ENCODE data around the gene PLXNA2. TPM values are rescaled to one million over a fixed set of nuclear protein-coding genes. Genes with fewer than 3 reads are reported as not detected.

The PLXNA2 gene
- polyA plus RNA-seq, 1 of the 3 experiments (the other 2 are of a cell fraction) = 8.5 TPM

GRCh38 chr1:208291923-208292711 is 47.9 kb upstream of the PLXNA2 start (continued):
- no peak for TF ChIP-seq ZBTB33 (IDR thresholded peaks at IDR 0.05; ENCODE audit: borderline replicate concordance, low read depth)
- TF ChIP-seq REST (IDR thresholded peaks at IDR 0.05; ENCODE audit: low read depth, low read length) = no peak
- TF ChIP-seq CTCF (IDR thresholded peaks at IDR 0.05) = no peak
- TF ChIP-seq IRF3 (IDR thresholded peaks at IDR 0.05; ENCODE audit: low read depth, low read length) = no peak

GRCh38 chr1:208291129-208291528 is 46.9 kb upstream of the PLXNA2 start:
- H3K36me3 ChIP-seq (replicated peaks in 1 of 2; ENCODE audit: control insufficient read depth in 1 of 2, insufficient read depth in 2 of 2, low read length in 1 of 2) = no peaks in the 10 kb centered on the region
- TF ChIP-seq JUND (IDR thresholded peaks at IDR 0.05) (no peak), EP300 (IDR thresholded peaks at IDR 0.05; ENCODE audit: borderline replicate concordance in 1 of 2, low read depth in 1 of 2, low read length in 1 of 2) (no peak), NFIC (IDR thresholded peaks at IDR 0.05; ENCODE audit: borderline replicate concordance) (no peak), ZBTB33 (IDR thresholded peaks at IDR 0.05; ENCODE audit: borderline replicate concordance, low read depth) (no peak)
- no peak overlapping the region for H2AFZ ChIP-seq (ENCODE audit: low read depth)
- 45% methylated on average over 2 of the region's 2 CpGs for whole genome bisulfite sequencing (ENCODE audit: low lambda C conversion rate)
- H3K9me3 ChIP-seq = no peaks in the 10 kb centered on the region
- no peaks in the 10 kb centered on the region for H3K79me2 ChIP-seq (ENCODE audit: insufficient read depth)
- ChIA-PET POLR2A (no interaction called here), CTCF (interaction anchor here (0.6 to 1.0 kb wide), 3 partner anchors 10 to 912 kb away, joined by 3 to 4 read pairs (median 3); no protein-coding TSS in a partner anchor)
- H3K9ac ChIP-seq = no peak overlapping the region
- H3K4me2 ChIP-seq = no peak overlapping the region
- no peaks in the 10 kb centered on the region for H4K20me1 ChIP-seq (ENCODE audit: insufficient read depth)
- no peak for DNase-seq
- no peaks in the 10 kb centered on the region for H3K9me2 ChIP-seq
- H3K4me3 ChIP-seq (ENCODE audit: low read depth in 2 of 2, low read length in 1 of 2) = no peak overlapping the region; a peak in 1 of 4 replicates
- no peak overlapping the region for H3K27ac ChIP-seq (ENCODE audit: low read depth in 2 of 2, low read length in 1 of 2)
- H3K27me3 ChIP-seq (ENCODE audit: insufficient read depth) = peaks cover 10% of the 10 kb centered on the region; the same call in 1 of the 2 replicates
- peaks cover 0 to 3% of the 10 kb centered on the region in 2 experiments; a peak in 2 of 4 replicates for H3K4me1 ChIP-seq (ENCODE audit: control insufficient read depth in 1 of 2, insufficient read depth in 2 of 2, low read depth in 1 of 2, low read length in 1 of 2)
- H3F3A ChIP-seq (replicated peaks; ENCODE audit: insufficient read depth) = no peaks in the 10 kb centered on the region

All from SK-N-SH (cell line).